H1 (cell line): ENCODE data around the gene FTL.
"Not testable (repeated sequence)": the region's sequence is repeated elsewhere in the genome, so short reads cannot be mapped to it uniquely, and the experiment has no call there.

Source experiments
- ATF2 ChIP-seq: IDR thresholded peaks from 2 replicates; pipeline ENCODE4 v1.6.1; 2012; ENCODE audit warnings: low read length, inconsistent platforms
- ATF3 ChIP-seq: IDR thresholded peaks from 2 replicates; pipeline ENCODE4 v1.6.1; 2011; ENCODE audit warnings: low read depth, mild to moderate bottlenecking, low read length; ENCODE audit not compliant: insufficient read depth
- CBX5 ChIP-seq: fragments of 300-800, 300-1000 bp; sonication (generic); IDR thresholded peaks from 2 replicates; pipeline ENCODE4 v1.7.1; 2016; ENCODE audit warnings: antibody characterized with exemption, low read length, low read depth
- CEBPB ChIP-seq: IDR thresholded peaks from 2 replicates; pipeline ENCODE4 v1.6.1; 2012; ENCODE audit warnings: low read depth, low read length
- CHD2 ChIP-seq: IDR thresholded peaks from 2 replicates; pipeline ENCODE4 v1.6.1; 2012; ENCODE audit warnings: low read length, improper control_type of control experiment
- CTCF ChIP-seq, 3 experiments: IDR thresholded peaks; 1 replicate in 2 of 3; 2 replicates in 1 of 3; pipeline versions ENCODE4 v1.5.1 to v1.6.1; 2011; ENCODE audit warnings: low read length in 3 of 3, mild to moderate bottlenecking in 3 of 3, inconsistent platforms in 2 of 3, low read depth in 1 of 3, moderate library complexity in 1 of 3; ENCODE audit not compliant: insufficient read depth in 1 of 3; ENCODE audit errors: control extremely low read depth in 1 of 3
- FOSL1 ChIP-seq: IDR thresholded peaks from 2 replicates; pipeline ENCODE4 v1.6.1; 2011; ENCODE audit warnings: mild to moderate bottlenecking, low read depth, low read length, moderate library complexity; ENCODE audit not compliant: insufficient read depth
- MAFK ChIP-seq: IDR thresholded peaks from 2 replicates; pipeline ENCODE4 v1.6.1; 2012; ENCODE audit warnings: low read depth, mild to moderate bottlenecking, improper control_type of control experiment, low read length
- MAX ChIP-seq: IDR thresholded peaks from 2 replicates; pipeline ENCODE4 v1.6.1; 2012; ENCODE audit warnings: inconsistent platforms
- PHF8 ChIP-seq: fragments of 200-600 bp; sonication (generic); conservative IDR thresholded peaks from 2 replicates; pipeline ENCODE4 v1.7.1; 2012; ENCODE audit warnings: low read depth, mild to moderate bottlenecking, inconsistent platforms, low read length, moderate library complexity
- POLR2A ChIP-seq, 2 experiments: IDR thresholded peaks; 1 replicate in 1 of 2; 2 replicates in 1 of 2; pipeline ENCODE4 v1.6.1; 2011; ENCODE audit warnings: low read depth in 2 of 2, low read length in 2 of 2, mild to moderate bottlenecking in 2 of 2; ENCODE audit errors: control extremely low read depth in 1 of 2
- POLR2AphosphoS5 ChIP-seq: IDR thresholded peaks from 2 replicates; pipeline ENCODE4 v1.6.1; 2011; ENCODE audit warnings: low read depth, low read length

GRCh38 chr19:48927692-48928091, 37.4 kb upstream of the FTL start:
- not testable (repeated sequence) for TF ChIP-seq PHF8; CTCF (IDR thresholded peaks at IDR 0.05; ENCODE audit: control extremely low read depth in 1 of 3, insufficient read depth in 1 of 3, low read depth in 1 of 3, low read length in 3 of 3); MAX; CBX5; POLR2A (IDR thresholded peaks at IDR 0.05; ENCODE audit: control extremely low read depth in 1 of 2, low read depth in 2 of 2, low read length in 2 of 2); CHD2; CEBPB; ATF3; POLR2AphosphoS5; ATF2; MAFK; FOSL1
